Activated T-helper 9 cell treated with anti-CD3 and anti-CD28 coated beads, Interleukin-2, amount 50 U/mL, for 16 hours (primary cell): ENCODE results near the gene CREBL2.

ENCODE experiments used
- DNase-seq: peaks from one replicate; pipeline ENCODE4 v3.0.0-alpha.2; 2020; ENCODE audit warnings: low read depth

Gene CREBL2

GRCh38 chr12:12681061-12681765, 69.5 kb downstream of the CREBL2 start:
- no peak for DNase-seq

DNA sequence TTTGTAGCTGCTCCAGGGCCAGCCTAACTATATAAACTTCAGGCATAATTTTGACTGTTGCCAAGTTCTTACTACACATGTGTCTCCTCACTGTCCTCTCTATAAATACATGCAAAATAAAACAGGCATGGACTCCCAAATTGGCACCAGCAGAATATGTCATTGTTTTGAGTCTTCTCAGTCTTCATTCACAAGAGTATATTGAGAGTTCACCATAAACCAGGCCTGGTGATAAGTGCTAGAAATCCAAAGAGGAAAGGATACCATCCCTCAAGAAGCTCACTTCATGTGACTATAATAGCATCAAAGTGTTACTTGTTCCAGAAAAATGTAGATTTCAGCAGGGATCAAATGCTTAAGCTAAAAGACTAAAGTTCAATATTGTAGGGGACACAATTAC, 70.6 kb downstream of the CREBL2 start:
- DNase-seq = no peak

DNA sequence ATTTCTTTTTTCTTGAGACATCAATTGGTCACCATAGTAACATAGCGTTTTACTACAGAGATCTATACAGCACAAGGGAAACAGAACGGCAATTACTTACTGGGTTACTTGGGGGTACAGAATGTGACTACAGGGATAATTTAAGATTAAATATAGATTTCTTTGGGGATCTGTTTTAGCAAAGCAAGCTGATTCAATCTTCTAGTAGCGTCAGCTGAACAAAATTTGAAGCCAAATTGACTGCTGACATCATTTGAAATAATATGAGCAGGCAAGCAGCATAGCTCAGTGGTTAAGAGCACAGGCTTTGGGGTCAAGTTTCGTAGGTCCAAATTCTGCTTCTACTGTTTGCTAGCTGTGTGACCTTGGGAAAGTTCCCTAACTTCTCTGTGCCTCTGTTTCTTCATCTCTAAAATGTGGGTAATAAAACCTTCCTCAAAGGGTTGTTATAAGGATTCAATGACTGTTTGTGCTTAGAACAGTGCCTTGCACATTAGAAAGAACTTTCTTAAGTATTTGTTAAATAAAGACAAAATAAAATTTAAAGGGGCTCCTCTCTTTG, 71.5 kb downstream of the CREBL2 start:
- DNase-seq = no peak

DNA sequence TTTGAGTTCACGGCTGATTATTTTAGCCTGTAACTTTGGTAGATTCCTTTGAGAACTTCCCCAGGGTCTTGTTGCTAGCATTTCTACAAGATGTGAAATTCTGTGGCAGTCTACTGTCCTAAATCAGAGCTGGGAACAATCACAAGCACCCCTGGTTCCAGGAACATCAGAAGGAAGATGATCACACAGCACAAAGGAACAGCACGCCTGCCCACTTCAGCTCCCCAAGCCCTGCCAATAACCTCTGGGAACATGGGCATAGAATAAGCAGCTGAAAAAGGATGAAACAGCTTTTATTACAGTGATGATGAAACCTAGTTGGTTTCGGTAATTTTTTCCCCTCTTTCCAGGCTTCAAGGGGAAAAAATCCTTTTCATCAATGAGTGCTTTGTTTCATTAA, 72.0 kb downstream of the CREBL2 start:
- no peak for DNase-seq

GRCh38 chr12:12684375-12685106, 72.9 kb downstream of the CREBL2 start:
- DNase-seq = no peak

DNA sequence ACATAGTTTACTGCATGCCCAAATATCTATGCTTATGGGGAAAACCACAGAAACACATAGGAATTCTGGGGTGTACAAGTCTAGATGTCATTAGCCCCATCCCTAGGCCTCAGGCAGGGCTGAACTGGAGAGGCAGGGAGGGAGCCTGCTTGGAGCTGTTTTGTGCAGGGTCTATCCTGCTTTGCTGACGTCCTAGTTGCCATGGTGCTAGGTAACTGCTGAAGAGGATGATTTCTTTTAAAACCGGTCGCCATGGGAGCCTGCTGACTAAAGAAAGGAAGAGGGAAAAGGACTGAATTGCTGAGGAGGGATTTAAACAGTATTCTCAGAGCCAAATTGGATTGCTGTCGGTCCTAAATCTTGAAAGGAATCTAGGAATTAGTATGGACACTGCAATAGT, 73.6 kb downstream of the CREBL2 start:
- DNase-seq = no peak

DNA sequence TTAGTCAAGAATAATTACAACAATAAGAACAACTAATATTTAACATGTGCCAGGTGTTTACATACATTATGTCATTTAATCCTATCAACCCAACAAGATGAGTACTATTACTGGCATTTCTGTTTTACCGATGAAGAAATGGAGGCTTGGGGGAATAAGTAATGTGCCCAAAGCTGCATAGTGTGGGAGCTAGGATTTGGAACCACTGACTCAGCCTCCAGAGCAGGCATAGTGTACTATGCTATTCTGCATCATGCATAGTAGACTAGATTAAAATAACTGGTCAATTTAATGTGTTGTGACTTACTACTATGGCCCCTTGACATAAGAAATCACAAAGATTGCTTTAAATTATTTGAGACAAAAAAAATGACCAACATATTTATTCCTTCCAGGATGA, 74.8 kb downstream of the CREBL2 start:
- no peak for DNase-seq

GRCh38 chr12:12686925-12687324, 75.2 kb downstream of the CREBL2 start:
- no peak for DNase-seq

GRCh38 chr12:12689647-12690300, 78.1 kb downstream of the CREBL2 start:
- no peak for DNase-seq

DNA sequence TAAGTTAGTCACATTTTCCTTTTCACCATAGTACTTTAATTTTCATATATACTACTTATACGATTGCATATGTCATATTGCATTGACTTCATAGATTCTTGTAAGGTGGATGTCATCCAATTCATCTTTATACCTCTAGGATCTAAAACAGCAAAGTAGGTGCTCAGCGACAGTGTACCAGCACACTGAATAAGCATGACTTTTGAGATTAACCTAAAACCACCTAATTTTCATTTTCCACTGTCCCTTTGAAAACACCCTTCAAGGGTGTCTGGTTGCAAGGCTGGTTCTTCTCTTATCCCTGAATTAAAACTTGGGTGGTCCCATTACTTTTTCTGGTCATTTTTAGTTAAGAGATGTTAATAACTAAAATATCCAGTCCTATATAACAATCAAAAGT, 79.9 kb downstream of the CREBL2 start:
- no peak for DNase-seq

DNA sequence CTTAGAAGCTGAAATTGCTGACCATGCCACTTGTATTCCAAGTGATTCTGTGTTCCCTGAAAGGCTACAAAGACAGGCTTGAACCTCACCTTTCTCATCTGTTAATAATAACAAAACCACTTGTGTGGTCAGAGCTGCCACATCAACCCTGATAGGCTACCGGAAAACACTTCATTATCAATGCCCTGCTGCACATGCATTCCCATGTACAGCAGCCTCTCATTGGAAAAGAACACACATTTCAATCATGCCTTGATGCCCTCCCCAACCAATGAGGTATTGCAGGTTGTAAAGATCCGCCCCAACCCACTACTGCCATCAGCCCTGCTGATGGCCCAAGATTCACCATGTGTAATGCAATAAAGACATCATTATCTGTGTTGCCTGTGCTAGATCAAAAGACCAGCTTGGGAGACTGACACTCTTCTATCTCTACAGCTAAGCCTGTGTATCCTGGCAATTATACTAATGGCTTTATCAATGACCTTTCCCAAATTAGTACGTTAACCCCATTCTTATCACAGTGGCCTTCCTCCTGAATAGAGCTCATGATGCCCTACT, 81.5 kb downstream of the CREBL2 start:
- DNase-seq = no peak
